Measurements from ENCODE around the gene ZNF526. TPM values are rescaled to one million over a fixed set of nuclear protein-coding genes. Genes with fewer than 3 reads are reported as not detected.
A peak's percentile ranks its signal among the peaks of the same experiment; 100 is the strongest.

Gene ZNF526
- total RNA-seq, 1 donor from 2014 or later, result 17.3 TPM

- Mint-ChIP-seq H3K36me3 (ENCODE audit: low read depth) (peaks cover 27% of the 10 kb centered on the region), H3K9me3 (no peaks in the 10 kb centered on the region), H3K4me3 (ENCODE audit: low read depth) (no peak overlapping the region), H3K4me1 (ENCODE audit: low read depth) (peaks cover 25% of the 10 kb centered on the region), H3K27ac (peak overlapping the region; percentile 99), H3K27me3 (ENCODE audit: low read depth) (no peaks in the 10 kb centered on the region)
- intact Hi-C loops (cut with micrococcal nuclease), result loop anchor here (1.0 to 2.0 kb wide), 2 partner anchors 10 to 53 kb away; partner anchors contain the start of gene DEDD2
- no peak for DNase-seq (ENCODE audit: low spot score)
Observed at GRCh38 chr19:42269478-42270345, 49.6 kb downstream of the ZNF526 start.

DNA sequence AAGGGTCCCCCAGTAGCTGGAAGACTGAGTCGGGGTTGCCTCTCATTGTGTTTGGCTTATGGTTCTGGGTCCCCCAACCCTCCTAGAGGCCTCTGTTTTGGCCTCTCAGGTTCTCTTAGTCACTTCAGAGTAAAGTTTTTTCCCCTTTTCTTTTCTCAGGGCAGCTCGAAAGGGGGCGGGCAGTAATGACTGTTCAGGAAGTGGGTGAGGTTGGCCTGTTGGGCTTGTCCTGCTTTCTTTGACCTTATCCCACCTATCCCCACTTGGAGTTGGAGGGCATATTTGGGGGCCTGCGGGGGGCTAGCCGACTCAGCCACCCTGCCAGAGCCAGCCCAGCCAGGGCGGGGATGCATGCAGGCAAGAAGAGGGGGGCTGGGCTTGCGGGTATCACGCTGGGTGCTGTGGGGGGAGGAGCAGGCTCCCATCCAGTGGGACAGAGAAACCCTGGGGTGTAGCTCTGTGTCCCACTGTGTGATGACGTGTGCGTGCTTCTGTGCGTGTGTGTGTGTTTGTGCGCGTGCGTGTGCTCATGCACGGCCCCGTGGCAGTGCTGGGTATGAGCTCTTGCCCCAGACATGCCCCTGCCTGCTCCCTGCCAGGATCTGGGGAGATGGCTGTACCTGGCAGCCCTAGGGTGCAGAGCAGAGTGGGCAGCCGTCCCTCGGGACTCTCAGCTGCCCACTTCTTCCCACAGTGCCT lies 50.4 kb downstream of the ZNF526 start:
- Mint-ChIP-seq H3K36me3 (ENCODE audit: low read depth) (peaks cover 34% of the 10 kb centered on the region), H3K27me3 (ENCODE audit: low read depth) (no peaks in the 10 kb centered on the region), H3K4me3 (ENCODE audit: low read depth) (no peak overlapping the region), H3K9me3 (no peaks in the 10 kb centered on the region), H3K4me1 (ENCODE audit: low read depth) (peaks cover 29% of the 10 kb centered on the region), H3K27ac (peak overlapping the region; percentile 99)
- peak; percentile 62 for DNase-seq (ENCODE audit: low spot score)
- intact Hi-C loops (cut with micrococcal nuclease), result loop anchor here (1.0 kb wide), 1 partner anchor 9 kb away; no protein-coding TSS in a partner anchor

DNA sequence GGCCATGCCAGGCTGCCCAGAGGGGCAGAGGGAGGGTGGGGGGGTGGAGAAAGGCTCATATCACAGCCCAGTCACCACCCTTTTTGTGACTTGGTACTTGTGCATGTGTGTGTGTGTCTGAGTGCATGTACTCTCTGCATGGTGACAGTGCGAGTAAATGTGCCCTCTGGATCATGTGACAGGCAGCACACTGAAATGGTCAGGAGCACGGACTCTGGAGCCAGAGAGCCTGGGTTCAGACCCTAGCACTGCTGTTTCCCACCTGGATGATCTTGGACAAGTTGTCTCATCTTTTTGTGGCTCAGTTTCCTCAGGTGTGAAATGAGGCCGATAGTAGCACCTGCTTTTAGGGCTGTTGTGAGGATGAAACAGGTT lies 50.9 kb downstream of the ZNF526 start:
- Mint-ChIP-seq H3K4me1 (ENCODE audit: low read depth) (peaks cover 33% of the 10 kb centered on the region), H3K4me3 (ENCODE audit: low read depth) (peak overlapping the region; percentile 60), H3K27me3 (ENCODE audit: low read depth) (no peaks in the 10 kb centered on the region), H3K9me3 (no peaks in the 10 kb centered on the region), H3K27ac (peak overlapping the region; percentile 99), H3K36me3 (ENCODE audit: low read depth) (peaks cover 38% of the 10 kb centered on the region)
- no peak for DNase-seq (ENCODE audit: low spot score)
- intact Hi-C loops (cut with micrococcal nuclease), result no loop called here

DNA sequence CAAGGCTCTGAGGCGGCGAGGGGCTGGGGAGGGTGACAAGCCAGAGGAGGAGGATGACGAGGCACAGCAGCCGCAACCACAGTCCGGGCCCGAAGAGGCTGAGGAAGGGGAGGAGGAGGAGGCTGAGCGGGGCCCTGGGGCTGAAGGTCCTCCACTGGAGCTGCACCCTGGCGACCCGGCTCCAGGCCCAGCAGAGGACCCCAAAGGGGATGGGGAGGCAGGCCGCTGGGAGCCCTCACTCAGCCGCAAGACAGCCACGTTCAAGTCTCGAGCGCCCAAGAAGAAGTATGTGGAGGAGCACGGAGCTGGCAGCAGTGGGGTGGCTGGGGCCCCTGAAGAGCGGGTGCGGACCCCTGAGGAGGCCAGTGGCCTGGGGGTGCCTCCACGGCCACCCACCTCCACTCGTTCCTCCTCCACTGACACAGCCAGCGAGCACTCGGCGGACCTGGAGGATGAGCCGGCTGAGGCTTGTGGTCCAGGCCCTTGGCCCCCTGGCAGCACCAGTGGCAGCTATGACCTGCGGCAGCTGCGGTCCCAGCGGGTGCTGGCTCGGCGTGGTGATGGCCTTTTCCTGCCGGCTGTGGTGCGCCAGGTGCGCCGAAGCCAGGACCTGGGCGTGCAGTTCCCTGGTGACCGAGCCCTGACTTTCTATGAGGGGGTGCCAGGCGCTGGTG lies 51.9 kb downstream of the ZNF526 start:
- Mint-ChIP-seq H3K27ac (peak overlapping the region; percentile 99), H3K27me3 (ENCODE audit: low read depth) (no peaks in the 10 kb centered on the region), H3K36me3 (ENCODE audit: low read depth) (peaks cover 43% of the 10 kb centered on the region), H3K4me1 (ENCODE audit: low read depth) (peaks cover 42% of the 10 kb centered on the region), H3K9me3 (no peaks in the 10 kb centered on the region), H3K4me3 (ENCODE audit: low read depth) (no peak overlapping the region)
- DNase-seq (ENCODE audit: low spot score), result no peak
- intact Hi-C loops (cut with micrococcal nuclease), result no loop called here

- Mint-ChIP-seq H3K27me3 (ENCODE audit: low read depth) (no peaks in the 10 kb centered on the region), H3K36me3 (ENCODE audit: low read depth) (peaks cover 43% of the 10 kb centered on the region), H3K4me3 (ENCODE audit: low read depth) (no peak overlapping the region), H3K9me3 (no peaks in the 10 kb centered on the region), H3K27ac (no peak overlapping the region), H3K4me1 (ENCODE audit: low read depth) (peaks cover 40% of the 10 kb centered on the region)
- no peak for DNase-seq (ENCODE audit: low spot score)
- intact Hi-C loops (cut with micrococcal nuclease), result no loop called here
Observed at GRCh38 chr19:42272535-42272897, 52.4 kb downstream of the ZNF526 start.

DNA sequence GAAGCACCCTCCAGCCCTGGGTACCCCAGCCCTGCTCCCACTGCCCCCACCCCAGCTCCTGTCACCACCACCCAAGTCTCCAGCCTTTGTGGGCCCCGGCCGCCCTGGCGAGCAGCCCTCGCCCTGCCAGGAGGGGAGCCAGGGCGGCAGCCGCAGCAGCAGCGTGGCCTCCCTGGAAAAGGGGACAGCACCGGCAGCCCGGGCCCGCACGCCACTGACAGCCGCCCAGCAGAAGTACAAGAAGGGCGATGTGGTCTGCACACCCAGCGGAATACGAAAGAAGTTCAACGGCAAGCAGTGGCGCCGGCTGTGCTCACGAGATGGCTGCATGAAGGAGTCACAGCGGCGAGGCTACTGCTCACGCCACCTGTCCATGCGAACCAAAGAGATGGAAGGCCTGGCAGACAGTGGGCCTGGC lies 52.9 kb downstream of the ZNF526 start:
- H3K4me1 Mint-ChIP-seq (ENCODE audit: low read depth), result peaks cover 35% of the 10 kb centered on the region
- no peaks in the 10 kb centered on the region for H3K9me3 Mint-ChIP-seq
- DNase-seq (ENCODE audit: low spot score), result no peak
- peaks cover 43% of the 10 kb centered on the region for H3K36me3 Mint-ChIP-seq (ENCODE audit: low read depth)
- H3K27ac Mint-ChIP-seq, result no peak overlapping the region
- H3K4me3 Mint-ChIP-seq (ENCODE audit: low read depth), result no peak overlapping the region
- no peaks in the 10 kb centered on the region for H3K27me3 Mint-ChIP-seq (ENCODE audit: low read depth)
- intact Hi-C loops (cut with micrococcal nuclease), result no loop called here

GRCh38 chr19:42273407-42274064 lies 53.4 kb downstream of the ZNF526 start:
- Mint-ChIP-seq H3K4me1 (ENCODE audit: low read depth) (peaks cover 35% of the 10 kb centered on the region), H3K27me3 (ENCODE audit: low read depth) (no peaks in the 10 kb centered on the region), H3K27ac (no peak overlapping the region), H3K9me3 (no peaks in the 10 kb centered on the region), H3K36me3 (ENCODE audit: low read depth) (peaks cover 46% of the 10 kb centered on the region), H3K4me3 (ENCODE audit: low read depth) (no peak overlapping the region)
- intact Hi-C loops (cut with micrococcal nuclease), result no loop called here
- DNase-seq (ENCODE audit: low spot score), result no peak

DNA sequence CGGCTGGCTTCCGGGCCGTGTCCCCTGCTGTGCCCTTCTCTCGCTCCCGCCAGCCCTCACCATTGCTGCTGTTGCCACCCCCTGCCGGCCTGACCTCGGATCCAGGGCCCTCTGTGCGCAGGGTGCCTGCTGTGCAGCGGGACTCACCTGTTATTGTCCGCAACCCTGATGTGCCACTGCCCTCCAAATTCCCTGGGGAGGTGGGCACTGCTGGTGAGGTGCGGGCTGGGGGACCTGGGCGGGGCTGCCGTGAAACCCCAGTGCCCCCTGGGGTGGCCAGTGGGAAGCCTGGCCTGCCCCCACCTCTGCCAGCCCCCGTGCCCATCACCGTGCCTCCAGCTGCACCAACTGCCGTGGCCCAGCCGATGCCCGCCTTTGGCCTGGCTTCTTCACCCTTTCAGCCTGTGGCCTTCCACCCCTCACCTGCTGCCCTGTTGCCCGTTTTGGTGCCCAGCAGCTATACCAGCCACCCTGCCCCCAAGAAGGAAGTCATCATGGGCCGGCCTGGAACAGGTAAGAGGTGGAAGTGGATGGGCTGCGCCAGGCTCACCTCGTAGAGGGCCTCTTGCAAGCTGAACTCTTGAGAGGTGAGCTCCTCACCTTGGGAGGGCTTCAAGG lies 54.1 kb downstream of the ZNF526 start:
- Mint-ChIP-seq H3K9me3 (no peaks in the 10 kb centered on the region), H3K36me3 (ENCODE audit: low read depth) (peaks cover 48% of the 10 kb centered on the region), H3K4me3 (ENCODE audit: low read depth) (no peak overlapping the region), H3K27ac (no peak overlapping the region), H3K27me3 (ENCODE audit: low read depth) (no peaks in the 10 kb centered on the region), H3K4me1 (ENCODE audit: low read depth) (peaks cover 40% of the 10 kb centered on the region)
- intact Hi-C loops (cut with micrococcal nuclease), result no loop called here
- DNase-seq (ENCODE audit: low spot score), result no peak

GRCh38 chr19:42275103-42275502 lies 55.0 kb downstream of the ZNF526 start:
- Mint-ChIP-seq H3K27ac (peak overlapping the region; percentile 67), H3K9me3 (no peaks in the 10 kb centered on the region), H3K4me1 (ENCODE audit: low read depth) (peaks cover 41% of the 10 kb centered on the region), H3K27me3 (ENCODE audit: low read depth) (no peaks in the 10 kb centered on the region), H3K4me3 (ENCODE audit: low read depth) (no peak overlapping the region), H3K36me3 (ENCODE audit: low read depth) (peaks cover 51% of the 10 kb centered on the region)
- no peak for DNase-seq (ENCODE audit: low spot score)
- intact Hi-C loops (cut with micrococcal nuclease), result no loop called here

DNA sequence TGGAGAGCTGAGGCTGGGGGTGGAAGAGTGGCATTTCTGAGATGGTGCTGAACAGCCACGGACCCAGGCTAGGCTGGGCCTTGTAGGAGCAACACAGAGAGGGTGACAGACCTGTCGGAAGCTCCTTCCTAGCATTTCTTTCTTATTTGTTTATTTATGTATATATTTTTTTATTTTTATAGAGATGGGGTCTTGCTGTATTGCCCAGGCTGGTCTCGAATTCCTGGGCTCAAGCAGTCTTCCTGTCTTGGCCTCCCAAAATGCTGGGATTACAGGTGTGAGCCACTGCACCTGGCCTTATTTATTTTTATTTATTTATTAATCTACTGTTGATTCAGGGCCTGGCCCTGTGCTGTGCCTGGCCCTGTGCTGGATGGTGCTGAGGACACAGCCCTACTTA lies 55.4 kb downstream of the ZNF526 start:
- Mint-ChIP-seq H3K36me3 (ENCODE audit: low read depth) (peaks cover 48% of the 10 kb centered on the region), H3K4me1 (ENCODE audit: low read depth) (peaks cover 37% of the 10 kb centered on the region), H3K9me3 (no peaks in the 10 kb centered on the region), H3K27me3 (ENCODE audit: low read depth) (no peaks in the 10 kb centered on the region), H3K27ac (peak overlapping the region; percentile 74), H3K4me3 (ENCODE audit: low read depth) (no peak overlapping the region)
- no peak for DNase-seq (ENCODE audit: low spot score)
- intact Hi-C loops (cut with micrococcal nuclease), result no loop called here

GRCh38 chr19:42276284-42276683 lies 56.2 kb downstream of the ZNF526 start:
- Mint-ChIP-seq H3K9me3 (no peaks in the 10 kb centered on the region), H3K4me3 (ENCODE audit: low read depth) (peak overlapping the region; percentile 0), H3K27me3 (ENCODE audit: low read depth) (no peaks in the 10 kb centered on the region), H3K4me1 (ENCODE audit: low read depth) (peaks cover 34% of the 10 kb centered on the region), H3K27ac (peak overlapping the region; percentile 74), H3K36me3 (ENCODE audit: low read depth) (peaks cover 43% of the 10 kb centered on the region)
- no peak for DNase-seq (ENCODE audit: low spot score)
- intact Hi-C loops (cut with micrococcal nuclease), result no loop called here

GRCh38 chr19:42276821-42277220 lies 56.7 kb downstream of the ZNF526 start:
- Mint-ChIP-seq H3K27ac (peak overlapping the region; percentile 46), H3K4me1 (ENCODE audit: low read depth) (peaks cover 34% of the 10 kb centered on the region)
- DNase-seq (ENCODE audit: low spot score), result no peak

More at GRCh38 chr19:42276821-42277220, 56.7 kb downstream of the ZNF526 start:
- Mint-ChIP-seq H3K4me3 (ENCODE audit: low read depth) (no peak overlapping the region), H3K9me3 (no peaks in the 10 kb centered on the region), H3K36me3 (ENCODE audit: low read depth) (peaks cover 38% of the 10 kb centered on the region), H3K27me3 (ENCODE audit: low read depth) (no peaks in the 10 kb centered on the region)
- intact Hi-C loops (cut with micrococcal nuclease), result no loop called here

Measured in activated T-helper 2 cell treated with anti-CD3 and anti-CD28 coated beads, Interferon-gamma antibody, Interleukin-2, Interleukin-4, amounts not matched to agents 10 μg/mL and 5 μg/mL and 100 μg/mL, durations not matched to agents 14 hours and 24 hours and 36 hours (primary cell).